SK-N-MC (cell line): ENCODE data around the gene CAPN2.

Experiments used
- EZH2 ChIP-seq: fragments of 200-600 bp; sonication (generic); IDR thresholded peaks from one replicate; pipeline ENCODE4 v1.6.1; 2017; ENCODE audit warnings: antibody characterized with exemption
- POLR2AphosphoS5 ChIP-seq: IDR thresholded peaks from 2 replicates; pipeline ENCODE4 v1.6.1; 2012; ENCODE audit warnings: mild to moderate bottlenecking, low read depth, low read length, borderline replicate concordance

DNA sequence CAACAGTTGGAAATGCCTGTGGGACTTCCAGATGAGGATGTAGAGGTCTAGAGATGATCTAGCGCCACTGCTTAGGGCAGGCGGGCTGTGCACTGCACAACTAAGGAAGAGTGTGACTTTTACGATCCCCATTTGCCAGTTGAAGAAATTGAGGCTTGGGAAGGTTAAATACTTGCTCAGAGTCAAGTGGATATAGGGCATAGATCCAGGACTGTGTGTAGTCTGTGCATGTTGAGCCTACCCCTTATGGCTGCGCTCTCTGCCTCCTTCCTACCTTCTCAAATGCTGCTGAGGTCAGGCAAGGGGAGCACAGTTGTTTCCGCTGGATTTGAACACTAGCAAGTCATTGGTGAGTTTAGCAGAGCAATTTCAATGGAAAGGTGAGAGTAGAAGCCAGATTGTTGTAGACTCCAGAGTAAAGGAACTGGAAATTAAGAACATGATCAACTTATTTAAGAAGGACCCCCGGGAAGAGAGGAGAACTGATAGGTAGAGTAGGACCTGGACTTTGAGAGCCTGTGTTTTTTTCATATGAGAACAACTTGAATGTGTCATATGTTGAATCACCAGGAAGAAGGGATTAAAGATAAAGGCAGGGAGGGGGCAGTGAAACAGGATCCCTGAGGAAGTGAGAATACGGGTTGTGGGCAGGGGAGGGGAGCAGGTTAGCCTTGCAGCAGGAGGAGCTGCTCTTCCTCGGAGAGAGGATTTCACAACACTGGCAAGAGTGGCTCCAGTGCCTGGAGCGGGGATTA lies 2.7 kb downstream of the CAPN2 start:
- TF ChIP-seq POLR2AphosphoS5 (no peak), EZH2 (no peak)
